ENCODE measurements around the gene MYO6.

Gene MYO6

GRCh38 chr6:75968143-75968542 is 219.1 kb downstream of the MYO6 start:
- no peak for TF ChIP-seq GFI1B (tag by site-specific recombination; IDR thresholded peaks at IDR 0.05)
- no peak for TF ChIP-seq KLF10 (tag by site-specific recombination; IDR thresholded peaks at IDR 0.05)
- no peak for TF ChIP-seq OVOL3 (tag by site-specific recombination; IDR thresholded peaks at IDR 0.05)
- no peak for TF ChIP-seq KLF7 (tag by site-specific recombination; IDR thresholded peaks at IDR 0.05; ENCODE audit: borderline replicate concordance)
- TF ChIP-seq IKZF3 (tag by site-specific recombination; IDR thresholded peaks at IDR 0.05), result no peak
- TF ChIP-seq SP7 (tag by site-specific recombination; IDR thresholded peaks at IDR 0.05), result no peak
- POLR2A ChIA-PET, result no interaction called here
- no peak overlapping the region for H3K4me3 ChIP-seq (ENCODE audit: low read depth, low read length)
- no peaks in the 10 kb centered on the region for H3K4me1 ChIP-seq (ENCODE audit: control insufficient read depth, insufficient read depth, low read length)
- CTCF ChIA-PET, result no interaction called here
- H3K36me3 ChIP-seq (ENCODE audit: control insufficient read depth in 2 of 2, insufficient read depth in 1 of 2, low read length in 2 of 2), result no peaks in the 10 kb centered on the region
- H3K27ac ChIP-seq (ENCODE audit: extremely low read depth, low read depth, low read length), result no peak overlapping the region
- no peaks in the 10 kb centered on the region for H3K9me3 ChIP-seq (ENCODE audit: control insufficient read depth, insufficient read depth, low read depth, low read length)
